ENCODE data around the gene TTC8. TPM values are rescaled to one million over a fixed set of nuclear protein-coding genes. Genes with fewer than 3 reads are reported as not detected.

Gene TTC8
- total RNA-seq, 4 donors from 2014 or later: 16.4 to 29.9 (median 23.7) TPM

DNA sequence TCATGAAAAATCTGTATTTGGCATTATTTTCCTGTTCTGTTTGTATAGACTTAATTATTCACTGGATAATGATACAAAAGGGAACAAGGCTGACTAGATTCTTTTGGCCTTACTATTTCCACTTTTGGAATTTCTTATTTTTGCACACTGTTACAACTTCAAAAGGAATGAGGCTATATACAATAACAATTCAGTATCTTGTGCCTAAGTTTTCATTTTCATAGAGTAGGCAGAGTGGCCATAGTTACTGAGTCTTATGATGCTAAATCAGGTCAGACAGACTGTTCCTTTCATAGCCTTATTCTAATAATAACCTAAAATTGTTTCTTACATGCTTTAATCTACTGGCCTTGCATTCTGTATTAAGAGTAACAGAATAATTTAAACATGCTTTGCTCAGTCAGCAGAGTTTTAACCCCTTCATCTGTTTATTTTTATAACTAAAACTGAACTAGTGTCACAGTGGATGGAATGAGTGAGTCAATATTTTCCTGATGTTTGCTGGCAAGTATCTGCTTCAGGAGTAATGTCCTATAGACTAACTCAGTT lies 10.5 kb downstream of the TTC8 start:
- H3K4me3 ChIP-seq: no peak overlapping the region
- no peaks in the 10 kb centered on the region for H3K9me3 ChIP-seq
- H3K27ac ChIP-seq (replicated peaks in 1 of 4): peak overlapping the region; percentile 40 to 68 (median 64)
- no peaks in the 10 kb centered on the region for H3K36me3 ChIP-seq
- no peaks in the 10 kb centered on the region for H3K27me3 ChIP-seq
- DNase-seq (ENCODE audit: extremely low spot score): no peak
- TF ChIP-seq, protein P1, sequence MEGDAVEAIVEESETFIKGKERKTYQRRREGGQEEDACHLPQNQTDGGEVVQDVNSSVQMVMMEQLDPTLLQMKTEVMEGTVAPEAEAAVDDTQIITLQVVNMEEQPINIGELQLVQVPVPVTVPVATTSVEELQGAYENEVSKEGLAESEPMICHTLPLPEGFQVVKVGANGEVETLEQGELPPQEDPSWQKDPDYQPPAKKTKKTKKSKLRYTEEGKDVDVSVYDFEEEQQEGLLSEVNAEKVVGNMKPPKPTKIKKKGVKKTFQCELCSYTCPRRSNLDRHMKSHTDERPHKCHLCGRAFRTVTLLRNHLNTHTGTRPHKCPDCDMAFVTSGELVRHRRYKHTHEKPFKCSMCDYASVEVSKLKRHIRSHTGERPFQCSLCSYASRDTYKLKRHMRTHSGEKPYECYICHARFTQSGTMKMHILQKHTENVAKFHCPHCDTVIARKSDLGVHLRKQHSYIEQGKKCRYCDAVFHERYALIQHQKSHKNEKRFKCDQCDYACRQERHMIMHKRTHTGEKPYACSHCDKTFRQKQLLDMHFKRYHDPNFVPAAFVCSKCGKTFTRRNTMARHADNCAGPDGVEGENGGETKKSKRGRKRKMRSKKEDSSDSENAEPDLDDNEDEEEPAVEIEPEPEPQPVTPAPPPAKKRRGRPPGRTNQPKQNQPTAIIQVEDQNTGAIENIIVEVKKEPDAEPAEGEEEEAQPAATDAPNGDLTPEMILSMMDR (IDR thresholded peaks at IDR 0.05): no peak
- TF ChIP-seq POLR2AphosphoS5 (IDR thresholded peaks at IDR 0.05) (no peak), EP300 (IDR thresholded peaks at IDR 0.05) (no peak), POLR2A (IDR thresholded peaks at IDR 0.05; ENCODE audit: low read depth) (no peak)
- intact Hi-C loops (cut with DNase I): no loop called here
- peaks cover 0 to 64% (median 52%) of the 10 kb centered on the region in 4 donors for H3K4me1 ChIP-seq

DNA sequence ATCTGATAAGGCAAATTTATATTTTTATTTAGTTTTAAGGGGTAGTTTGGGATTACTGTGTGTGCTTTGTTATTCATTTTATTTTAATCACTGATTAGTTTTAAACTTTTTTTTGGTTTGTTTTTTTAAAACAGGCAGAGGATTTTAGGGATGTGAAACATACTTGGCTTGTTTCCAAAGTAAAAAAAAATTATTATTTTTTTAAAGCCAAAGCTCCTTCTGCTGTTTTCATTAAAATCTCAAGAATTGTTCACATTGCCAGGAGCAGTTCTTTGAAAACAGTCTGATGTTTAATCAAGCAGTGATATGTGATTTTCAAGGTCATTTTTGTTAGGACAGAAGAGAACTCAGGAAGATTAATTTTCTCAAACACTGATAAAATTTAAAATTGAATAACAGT lies 11.2 kb downstream of the TTC8 start:
- H3K4me1 ChIP-seq: peaks cover 0 to 57% (median 47%) of the 10 kb centered on the region in 4 donors
- peak overlapping the region; percentile 40 to 68 (median 64) for H3K27ac ChIP-seq (replicated peaks in 1 of 4)
- DNase-seq (ENCODE audit: extremely low spot score): no peak
- no peak overlapping the region for H3K4me3 ChIP-seq
- intact Hi-C loops (cut with DNase I): no loop called here
- H3K36me3 ChIP-seq: peaks cover 0 to under 1% (median 0%) of the 10 kb centered on the region in 4 donors
- H3K9me3 ChIP-seq: no peaks in the 10 kb centered on the region
- TF ChIP-seq, protein P1 (IDR thresholded peaks at IDR 0.05): no peak
- TF ChIP-seq POLR2AphosphoS5 (IDR thresholded peaks at IDR 0.05): no peak
- no peak for TF ChIP-seq POLR2A (IDR thresholded peaks at IDR 0.05; ENCODE audit: low read depth)
- no peak for TF ChIP-seq EP300 (IDR thresholded peaks at IDR 0.05)
- H3K27me3 ChIP-seq: no peaks in the 10 kb centered on the region

DNA sequence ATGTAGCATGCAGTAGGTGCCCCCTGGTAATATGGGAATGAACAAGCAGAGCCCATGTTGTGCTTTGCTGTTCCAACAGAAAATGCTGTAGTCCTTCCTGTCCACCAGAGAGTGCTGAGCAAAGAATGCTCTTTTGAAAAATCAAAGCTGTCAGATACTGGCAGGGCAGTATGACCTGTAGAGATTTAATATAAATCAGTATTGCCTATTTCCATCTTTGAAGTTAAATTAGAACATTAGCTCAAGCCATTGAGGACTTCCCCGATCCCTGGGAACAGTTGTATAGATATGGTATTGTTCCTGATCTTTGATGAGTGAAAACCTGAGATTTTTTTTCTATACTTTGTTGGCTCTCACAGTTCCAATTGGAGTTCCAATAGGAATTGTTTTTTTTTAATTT lies 13.0 kb downstream of the TTC8 start:
- Histone ChIP-seq H3K27ac (replicated peaks in 1 of 4) (no peak overlapping the region), H3K27me3 (no peaks in the 10 kb centered on the region)

DNA sequence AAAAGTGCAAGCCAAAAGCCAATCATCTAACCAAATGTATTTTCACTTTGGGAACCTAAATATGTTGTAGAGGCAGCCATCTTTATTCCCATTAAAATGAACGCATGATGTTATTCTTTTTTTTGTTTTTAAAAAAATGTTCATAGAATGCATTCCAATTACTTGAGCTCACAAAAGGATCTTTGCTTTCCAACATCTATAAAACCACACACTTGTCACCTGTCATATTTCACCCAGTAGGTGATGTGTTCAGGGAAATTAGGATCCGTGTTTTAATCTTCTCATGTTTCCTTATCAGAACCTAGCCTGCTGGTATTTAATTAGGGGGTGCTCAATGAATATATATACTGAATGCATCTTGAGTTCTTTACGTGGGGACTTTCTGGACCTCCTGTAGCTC lies 13.6 kb downstream of the TTC8 start:
- intact Hi-C loops (cut with DNase I): no loop called here
- no peaks in the 10 kb centered on the region for H3K27me3 ChIP-seq
- TF ChIP-seq POLR2AphosphoS5 (IDR thresholded peaks at IDR 0.05): no peak
- no peak for TF ChIP-seq EP300 (IDR thresholded peaks at IDR 0.05)
- peaks cover 0 to 6% (median 2%) of the 10 kb centered on the region in 4 donors for H3K36me3 ChIP-seq
- no peak for DNase-seq (ENCODE audit: extremely low spot score)
- no peak overlapping the region for H3K27ac ChIP-seq (replicated peaks in 1 of 4)
- H3K4me1 ChIP-seq: peaks cover 0 to 34% (median 31%) of the 10 kb centered on the region in 4 donors
- H3K4me3 ChIP-seq: no peak overlapping the region
- WGBS: 97% methylated on average over 3 of the region's 3 CpGs
- no peaks in the 10 kb centered on the region for H3K9me3 ChIP-seq

More for the DNA sequence above, 13.0 kb downstream of the TTC8 start:
- 97% methylated on average over 1 of the region's 1 CpG for WGBS
- Histone ChIP-seq H3K36me3 (peaks cover 0 to 6% (median 2%) of the 10 kb centered on the region in 4 donors), H3K9me3 (no peaks in the 10 kb centered on the region), H3K4me1 (peaks cover 0 to 39% (median 31%) of the 10 kb centered on the region in 4 donors), H3K4me3 (no peak overlapping the region)
- intact Hi-C loops (cut with DNase I): no loop called here
- TF ChIP-seq POLR2AphosphoS5 (IDR thresholded peaks at IDR 0.05): no peak
- TF ChIP-seq POLR2A (IDR thresholded peaks at IDR 0.05; ENCODE audit: low read depth): no peak
- TF ChIP-seq, protein P1 (IDR thresholded peaks at IDR 0.05): no peak
- no peak for DNase-seq (ENCODE audit: extremely low spot score)

DNA sequence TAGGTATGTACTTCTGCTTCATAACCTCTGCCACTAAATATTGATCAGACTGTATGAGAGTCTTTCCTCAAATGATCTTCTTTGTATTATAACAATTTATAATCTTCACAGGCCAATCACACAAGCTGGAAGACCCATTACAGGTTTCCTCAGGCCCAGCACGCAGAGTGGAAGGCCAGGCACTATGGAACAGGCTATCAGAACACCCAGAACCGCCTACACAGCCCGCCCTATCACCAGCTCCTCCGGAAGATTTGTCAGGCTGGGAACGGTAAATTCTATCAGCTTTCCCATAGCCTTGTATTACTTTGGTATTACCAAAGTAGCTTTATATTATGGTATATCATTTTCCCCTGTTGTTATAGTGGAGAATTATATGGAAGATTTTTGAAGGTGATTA lies 16.5 kb downstream of the TTC8 start:
- no peaks in the 10 kb centered on the region for H3K27me3 ChIP-seq
- H3K9me3 ChIP-seq: no peaks in the 10 kb centered on the region
- peaks cover 0 to 7% (median 4%) of the 10 kb centered on the region in 4 donors for H3K4me1 ChIP-seq
- TF ChIP-seq, protein P1 (IDR thresholded peaks at IDR 0.05): no peak
- TF ChIP-seq EP300 (IDR thresholded peaks at IDR 0.05) (no peak), POLR2AphosphoS5 (IDR thresholded peaks at IDR 0.05) (no peak), POLR2A (IDR thresholded peaks at IDR 0.05; ENCODE audit: low read depth) (no peak)
- no peak overlapping the region for H3K4me3 ChIP-seq
- no peak for DNase-seq (ENCODE audit: extremely low spot score)
- 97% methylated on average over 5 of the region's 5 CpGs for WGBS
- intact Hi-C loops (cut with DNase I): no loop called here
- no peak overlapping the region for H3K27ac ChIP-seq (replicated peaks in 1 of 4)
- peaks cover 0 to 12% (median 2%) of the 10 kb centered on the region in 4 donors for H3K36me3 ChIP-seq
